Measurements from ENCODE around the gene PCP2. TPM values are rescaled to one million over a fixed set of nuclear protein-coding genes. Genes with fewer than 3 reads are reported as not detected.

PCP2 gene
- total RNA-seq, 4 donors from 2014 or later = 4.1 to 14.2 TPM; not detected in 2

GRCh38 chr19:7618348-7618747, 15.2 kb downstream of the PCP2 start:
- DNase-seq = no peak
- 67% methylated on average over 4 of the region's 4 CpGs; no CpG with 5 or more reads in 1 of the 2 donors for WGBS, 2 donors (ENCODE audit: low coverage in 1 of 2)
- in situ Hi-C loops (cut with MboI; ENCODE audit: low pct_ligation_motif_present in 1 of 4, low pct_unique_long_range_greater_than_20kb in 1 of 4, low sequenced_read_pairs in 3 of 4) = no loop called here
- Histone ChIP-seq H3K36me3 (peaks cover 0 to 24% (median 0%) of the 10 kb centered on the region in 4 donors), H3K27ac (peak overlapping the region; percentile 70 to 86 (median 74)), H3K27me3 (no peaks in the 10 kb centered on the region), H3K9me3 (no peaks in the 10 kb centered on the region), H3K4me3 (no peak overlapping the region), H3K4me1 (peaks cover 9 to 24% (median 20%) of the 10 kb centered on the region in 4 donors)
- TF ChIP-seq CTCF (IDR thresholded peaks at IDR 0.05) (no peak), POLR2A (IDR thresholded peaks at IDR 0.05) (no peak)
- intact Hi-C loops (cut with DNase I; ENCODE audit: low total_unique reads) = no loop called here

GRCh38 chr19:7617735-7618134, 15.8 kb downstream of the PCP2 start:
- intact Hi-C loops (cut with DNase I; ENCODE audit: low total_unique reads) (no loop called here), in situ Hi-C loops (cut with MboI; ENCODE audit: low pct_ligation_motif_present in 1 of 4, low pct_unique_long_range_greater_than_20kb in 1 of 4, low sequenced_read_pairs in 3 of 4) (no loop called here)
- Histone ChIP-seq H3K9me3 (no peaks in the 10 kb centered on the region), H3K36me3 (peaks cover 0 to 23% (median 0%) of the 10 kb centered on the region in 4 donors), H3K4me3 (no peak overlapping the region), H3K4me1 (peaks cover 9 to 24% (median 20%) of the 10 kb centered on the region in 4 donors), H3K27ac (peak overlapping the region in 1 of 4 donors; percentile 74), H3K27me3 (no peaks in the 10 kb centered on the region)
- no peak for DNase-seq
- WGBS, 2 donors (ENCODE audit: low coverage in 1 of 2) = 95% methylated on average over 20 of the region's 28 CpGs; no CpG with 5 or more reads in 1 of the 2 donors
- TF ChIP-seq POLR2AphosphoS5 (IDR thresholded peaks at IDR 0.05) = no peak
- no peak for TF ChIP-seq CTCF (IDR thresholded peaks at IDR 0.05)
- no peak for TF ChIP-seq EP300 (IDR thresholded peaks at IDR 0.05; ENCODE audit: low read depth)
- no peak for TF ChIP-seq POLR2A (IDR thresholded peaks at IDR 0.05)

GRCh38 chr19:7617172-7617571, 16.3 kb downstream of the PCP2 start:
- Histone ChIP-seq H3K4me3 (no peak overlapping the region), H3K36me3 (peaks cover 0 to 18% (median 0%) of the 10 kb centered on the region in 4 donors), H3K27me3 (no peaks in the 10 kb centered on the region), H3K4me1 (peaks cover 9 to 24% (median 20%) of the 10 kb centered on the region in 4 donors), H3K27ac (no peak overlapping the region), H3K9me3 (no peaks in the 10 kb centered on the region)
- intact Hi-C loops (cut with DNase I; ENCODE audit: low total_unique reads) (no loop called here), in situ Hi-C loops (cut with MboI; ENCODE audit: low pct_ligation_motif_present in 1 of 4, low pct_unique_long_range_greater_than_20kb in 1 of 4, low sequenced_read_pairs in 3 of 4) (no loop called here)
- TF ChIP-seq POLR2A (IDR thresholded peaks at IDR 0.05) (no peak), CTCF (IDR thresholded peaks at IDR 0.05) (no peak), POLR2AphosphoS5 (IDR thresholded peaks at IDR 0.05) (no peak), EP300 (IDR thresholded peaks at IDR 0.05; ENCODE audit: low read depth) (no peak)
- 95% methylated on average over 12 of the region's 12 CpGs; no CpG with 5 or more reads in 1 of the 2 donors for WGBS, 2 donors (ENCODE audit: low coverage in 1 of 2)
- DNase-seq = no peak

- in situ Hi-C loops (cut with MboI; ENCODE audit: low pct_ligation_motif_present in 1 of 4, low pct_unique_long_range_greater_than_20kb in 1 of 4, low sequenced_read_pairs in 3 of 4) = no loop called here
Observed at GRCh38 chr19:7614859-7615741, 18.4 kb downstream of the PCP2 start.

More at GRCh38 chr19:7614859-7615741, 18.4 kb downstream of the PCP2 start:
- Histone ChIP-seq H3K4me1 (peaks cover 9 to 24% (median 20%) of the 10 kb centered on the region in 4 donors), H3K9me3 (no peaks in the 10 kb centered on the region), H3K4me3 (no peak overlapping the region), H3K27ac (no peak overlapping the region), H3K36me3 (peaks cover 0 to 2% (median 0%) of the 10 kb centered on the region in 4 donors), H3K27me3 (no peaks in the 10 kb centered on the region)
- TF ChIP-seq EP300 (IDR thresholded peaks at IDR 0.05; ENCODE audit: low read depth) = no peak
- no peak for TF ChIP-seq POLR2A (IDR thresholded peaks at IDR 0.05)
- no peak for TF ChIP-seq CTCF (IDR thresholded peaks at IDR 0.05)
- no peak for TF ChIP-seq POLR2AphosphoS5 (IDR thresholded peaks at IDR 0.05)
- intact Hi-C loops (cut with DNase I; ENCODE audit: low total_unique reads) = no loop called here
- no peak for DNase-seq
- 87% methylated on average over 49 of the region's 59 CpGs; no CpG with 5 or more reads in 1 of the 2 donors for WGBS, 2 donors (ENCODE audit: low coverage in 1 of 2)

Measured in transverse colon (tissue), 4 donors.